ENCODE data around the gene SH3BGRL3. TPM values are rescaled to one million over a fixed set of nuclear protein-coding genes. Genes with fewer than 3 reads are reported as not detected.
"Not testable (repeated sequence)": the region's sequence is repeated elsewhere in the genome, so short reads cannot be mapped to it uniquely, and the experiment has no call there.

The SH3BGRL3 gene
- 44.5 TPM for polyA plus RNA-seq (ENCODE audit: insufficient read length)

DNA sequence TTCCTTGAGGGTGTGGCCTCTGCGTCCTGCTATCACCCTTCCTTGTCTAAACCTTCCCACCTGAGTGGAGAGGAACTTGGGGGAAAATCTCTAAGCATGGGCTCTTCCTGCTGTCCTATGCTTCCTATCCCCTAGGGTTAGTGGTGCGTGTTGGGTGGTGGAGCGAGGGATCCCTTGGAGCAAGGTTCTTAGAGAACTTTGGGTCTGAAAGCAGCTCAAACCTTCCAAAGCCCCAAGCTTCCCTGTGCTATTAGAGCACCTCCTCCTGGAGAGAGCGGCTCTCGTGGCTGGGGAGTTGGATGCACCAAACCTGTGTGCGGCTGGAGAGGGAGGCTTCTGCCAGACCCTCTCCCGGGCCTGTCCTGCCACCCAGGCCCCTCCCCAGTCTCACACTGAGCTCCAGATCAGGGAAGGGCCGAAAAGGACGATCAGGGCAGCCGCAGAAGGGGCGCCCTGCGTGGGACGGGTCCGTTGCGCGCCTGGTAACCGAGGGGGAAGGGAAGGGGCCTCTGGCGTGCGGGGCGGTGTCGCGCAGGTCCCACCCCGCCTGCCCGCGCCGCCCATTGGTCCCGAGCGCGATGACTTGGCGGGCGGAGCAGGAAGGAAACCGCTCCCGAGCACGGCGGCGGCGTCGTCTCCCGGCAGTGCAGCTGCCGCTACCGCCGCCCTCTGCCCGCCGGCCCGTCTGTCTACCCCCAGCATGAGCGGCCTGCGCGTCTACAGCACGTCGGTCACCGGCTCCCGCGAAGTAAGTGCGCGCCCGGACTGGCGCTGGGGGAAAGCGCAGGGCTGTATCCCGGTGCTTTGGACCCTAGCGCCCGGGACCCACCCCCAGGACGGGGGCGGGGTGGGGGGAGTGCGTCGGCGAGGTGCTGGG lies at the start of gene SH3BGRL3:
Gene SH3BGRL3, plus strand, starts transcription at position 631 of the 877 bp plus-strand sequence. Its CDS starts 70 bp downstream, at position 701.
- no peak for DNase-seq (ENCODE audit: low read depth)

DNA sequence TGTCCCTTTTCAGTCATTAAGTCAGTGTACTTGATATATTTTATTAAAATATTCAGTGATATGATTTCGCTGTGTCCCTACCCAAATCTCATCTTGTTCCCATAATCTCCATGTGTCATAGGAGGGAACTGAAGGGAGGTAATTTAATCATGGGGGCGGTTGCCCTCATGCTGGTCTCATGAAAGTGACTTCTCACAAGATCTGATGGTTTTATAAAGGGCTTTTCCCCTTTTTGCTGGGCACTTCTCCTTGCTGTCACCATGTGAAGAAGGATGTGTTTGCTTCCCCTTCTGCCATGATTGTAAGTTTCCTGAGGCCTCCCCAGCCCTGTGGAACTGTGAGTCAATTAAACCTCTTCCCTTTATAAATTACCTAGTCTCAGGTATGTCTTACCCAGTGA lies 49.2 kb upstream of the SH3BGRL3 start:
- not testable (repeated sequence) for DNase-seq (ENCODE audit: low read depth)

GRCh38 chr1:26233903-26234643 lies 45.8 kb upstream of the SH3BGRL3 start, which contains the start of gene CEP85:
TSS of gene CEP85 (plus strand) at chr1:26234200. CDS start at chr1:26239784, 5,584 bp downstream.
- DNase-seq (ENCODE audit: low read depth) = peak; percentile 83

- no peak for DNase-seq (ENCODE audit: low read depth)
These were observed 45.1 kb upstream of the SH3BGRL3 start for GRCh38 chr1:26234644-26235370.

- DNase-seq (ENCODE audit: low read depth) = no peak
These were observed 42.5 kb upstream of the SH3BGRL3 start for GRCh38 chr1:26237230-26237966.

DNA sequence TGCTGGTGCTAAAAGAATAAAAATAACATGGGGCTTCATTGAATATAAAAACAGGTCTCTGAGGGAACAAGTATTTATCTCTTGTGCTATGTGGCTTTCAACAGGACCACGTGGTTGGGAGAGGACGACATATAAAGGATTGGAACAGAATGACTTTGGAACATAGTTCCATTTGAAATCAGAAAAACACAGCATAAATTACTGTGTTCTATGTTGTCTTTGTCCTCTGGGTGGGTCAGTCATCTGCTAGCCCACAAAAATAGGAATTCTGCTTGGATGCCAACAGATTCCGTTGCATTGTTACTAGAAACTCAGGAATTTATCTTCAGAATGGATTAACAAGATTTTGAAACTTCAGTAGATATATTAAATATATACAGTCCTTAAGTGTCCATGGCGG lies 40.0 kb upstream of the SH3BGRL3 start:
- no peak for DNase-seq (ENCODE audit: low read depth)

DNA sequence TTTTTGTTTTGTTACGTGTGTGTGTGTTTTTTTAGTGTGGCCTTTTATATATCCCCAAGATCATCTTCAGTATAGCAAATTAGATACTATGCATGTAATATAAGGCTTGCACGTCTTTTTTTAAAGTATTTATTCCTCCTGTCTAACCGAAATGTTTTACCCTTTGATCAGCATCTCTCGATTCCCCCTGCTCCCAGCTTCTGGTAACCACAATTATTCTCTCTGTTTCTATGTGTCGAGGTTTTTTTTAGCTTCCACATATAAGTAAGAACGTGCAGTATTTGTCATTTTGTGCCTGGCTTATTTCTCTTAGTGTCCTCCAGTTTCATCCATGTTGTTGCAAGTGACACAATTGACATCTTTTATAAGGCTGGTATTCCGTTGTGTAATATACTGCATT lies 27.2 kb upstream of the SH3BGRL3 start:
- DNase-seq (ENCODE audit: low read depth) = no peak

- no peak for DNase-seq (ENCODE audit: low read depth)
These were observed 25.5 kb upstream of the SH3BGRL3 start for GRCh38 chr1:26254404-26254803.

DNA sequence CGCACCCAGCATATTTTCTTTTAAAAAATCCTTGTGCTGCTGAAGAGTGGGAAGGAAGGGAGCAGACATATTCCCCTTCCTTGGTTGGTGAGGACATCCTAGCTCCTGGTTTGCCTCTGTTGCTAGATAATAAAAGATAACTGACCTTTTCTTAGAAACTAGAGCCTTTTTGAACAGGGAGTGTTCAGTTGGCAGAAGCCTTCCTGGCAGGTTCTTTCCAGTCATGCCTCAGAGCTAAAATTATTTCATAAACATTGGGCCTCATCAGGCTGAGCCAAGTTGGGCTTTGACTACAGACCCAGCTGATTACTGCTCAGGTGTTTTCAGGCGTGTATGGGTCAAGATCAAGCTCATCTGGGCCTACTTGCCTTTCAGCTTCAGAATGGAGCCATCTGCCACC lies 22.7 kb upstream of the SH3BGRL3 start:
- no peak for DNase-seq (ENCODE audit: low read depth)

GRCh38 chr1:26259005-26259404 lies 20.9 kb upstream of the SH3BGRL3 start:
- DNase-seq (ENCODE audit: low read depth) = no peak

DNA sequence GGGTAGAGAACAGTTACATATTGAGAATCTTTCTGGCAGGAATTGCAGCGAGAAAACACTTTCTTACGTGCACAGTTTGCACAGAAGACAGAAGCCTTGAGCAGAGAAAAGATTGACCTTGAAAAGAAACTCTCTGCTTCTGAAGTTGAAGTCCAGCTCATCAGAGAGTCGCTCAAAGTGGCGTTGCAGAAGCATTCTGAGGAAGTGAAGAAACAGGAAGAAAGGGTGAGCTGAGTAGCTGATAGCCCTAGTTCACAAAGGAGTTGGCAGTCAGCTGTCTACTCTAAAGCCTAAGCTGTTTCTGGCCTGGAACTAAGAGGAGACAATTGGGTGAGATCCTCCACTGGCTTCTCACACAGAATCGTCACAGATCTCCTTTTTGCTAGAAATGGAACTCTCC lies 20.3 kb upstream of the SH3BGRL3 start:
- no peak for DNase-seq (ENCODE audit: low read depth)

DNA sequence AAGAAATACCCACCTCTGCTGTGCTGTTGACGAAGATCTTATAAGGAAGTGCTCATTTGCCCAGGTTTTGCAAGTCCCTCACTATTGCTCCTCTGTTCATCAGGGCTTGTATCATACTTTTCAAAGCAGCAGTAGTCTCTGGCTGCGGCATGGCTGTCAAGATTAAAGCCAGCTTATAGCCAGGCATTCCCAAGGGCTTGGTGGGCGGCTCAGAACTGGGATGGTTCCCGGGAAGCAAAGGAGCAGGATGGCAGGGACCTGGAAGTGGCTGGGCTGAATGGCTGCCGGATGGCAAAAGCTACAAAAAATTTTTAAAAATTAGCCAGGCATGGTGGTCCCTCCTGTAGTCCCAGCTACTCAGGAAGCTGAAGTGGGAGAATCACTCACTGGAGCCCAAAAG lies 16.7 kb upstream of the SH3BGRL3 start:
- no peak for DNase-seq (ENCODE audit: low read depth)

DNA sequence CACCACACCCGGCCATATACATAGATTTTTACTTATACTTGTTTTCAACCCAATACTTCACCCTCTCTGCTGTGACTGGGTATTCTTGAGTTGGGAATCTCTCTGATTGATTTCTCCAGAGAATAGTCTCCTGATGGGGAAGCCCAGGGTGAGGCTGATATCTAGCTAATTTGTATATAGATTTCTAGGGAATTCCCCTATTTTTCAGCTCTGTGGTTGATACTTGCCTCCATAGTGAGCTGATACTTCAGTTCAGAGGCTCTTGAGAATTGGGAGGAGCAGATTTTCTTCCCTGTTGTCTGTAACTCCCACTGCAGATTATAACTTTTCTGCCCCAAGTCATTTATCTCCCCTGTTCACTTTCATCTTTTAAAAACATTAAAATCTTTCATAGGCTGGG lies 14.5 kb upstream of the SH3BGRL3 start:
- DNase-seq (ENCODE audit: low read depth) = no peak

GRCh38 chr1:26268290-26269197 lies 11.3 kb upstream of the SH3BGRL3 start:
- DNase-seq (ENCODE audit: low read depth) = no peak

DNA sequence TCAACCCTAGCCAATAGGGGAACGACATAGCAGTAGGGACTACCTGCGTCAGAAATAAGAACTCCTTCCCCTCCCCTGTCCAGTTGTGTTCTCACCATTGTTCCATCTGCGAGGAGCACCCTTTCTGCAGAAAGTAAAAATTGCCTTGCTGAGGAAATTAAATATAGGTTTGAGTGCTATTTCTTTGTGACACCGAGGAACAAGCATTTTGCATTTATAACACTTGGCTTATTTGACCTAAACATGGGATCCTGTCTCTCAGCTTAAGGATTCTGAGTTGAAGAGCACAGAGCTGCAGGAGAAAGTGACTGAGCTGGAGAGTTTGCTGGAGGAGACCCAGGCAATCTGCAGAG lies 10.7 kb upstream of the SH3BGRL3 start:
- DNase-seq (ENCODE audit: low read depth) = no peak

DNA sequence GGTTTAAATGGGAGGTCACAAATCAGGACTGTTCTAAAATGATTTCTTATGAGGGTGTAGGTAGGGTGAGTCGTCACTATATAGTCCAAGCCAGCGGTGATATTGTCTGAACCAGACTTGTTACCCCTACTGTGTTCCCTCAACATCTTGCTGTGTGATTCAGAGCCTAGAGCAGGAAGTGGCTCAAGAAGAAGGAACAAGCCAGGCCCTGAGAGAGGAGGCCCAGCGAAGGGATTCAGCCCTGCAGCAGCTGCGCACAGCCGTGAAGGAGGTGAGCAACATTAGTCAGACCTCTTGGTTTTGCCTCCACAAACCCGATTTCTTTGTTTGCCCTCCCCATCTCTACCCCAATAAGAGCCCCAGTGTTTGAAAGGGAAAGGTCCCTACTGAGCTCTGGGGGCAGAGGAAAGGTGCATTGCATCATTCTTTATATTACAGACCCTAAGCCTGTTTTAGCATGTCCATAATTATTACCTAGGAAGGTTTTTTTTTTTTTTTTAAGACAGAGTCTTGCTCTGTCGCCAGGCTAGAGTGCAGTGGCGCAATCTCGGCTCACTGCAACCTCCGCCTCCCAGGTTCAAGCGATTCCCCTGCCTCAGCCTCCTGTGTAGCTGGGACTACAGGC lies 5.0 kb upstream of the SH3BGRL3 start:
- no peak for DNase-seq (ENCODE audit: low read depth)

- DNase-seq (ENCODE audit: low read depth) = no peak
These were observed 4.1 kb upstream of the SH3BGRL3 start for GRCh38 chr1:26275580-26276431.

GRCh38 chr1:26276432-26276838 lies 3.5 kb upstream of the SH3BGRL3 start:
- DNase-seq (ENCODE audit: low read depth) = no peak

GRCh38 chr1:26277261-26277661 lies 2.6 kb upstream of the SH3BGRL3 start:
- no peak for DNase-seq (ENCODE audit: low read depth)

Data from forelimb muscle (tissue), 1 donor.